Measurements from ENCODE around the gene PRF1. TPM values are rescaled to one million over a fixed set of nuclear protein-coding genes. Genes with fewer than 3 reads are reported as not detected.

PRF1 gene
- total and polyA plus RNA-seq, 2 donors, result 0.90 to 1.3 TPM

GRCh38 chr10:70549351-70549961 lies 53.1 kb downstream of the PRF1 start:
- H3K4me1 ChIP-seq (ENCODE audit: insufficient read depth), result no peaks in the 10 kb centered on the region
- no peak for DNase-seq (ENCODE audit: extremely low spot score)
- no peaks in the 10 kb centered on the region for H3K36me3 ChIP-seq (ENCODE audit: insufficient read depth)
- H3K27ac ChIP-seq (ENCODE audit: low read depth), result no peak overlapping the region
- no peak overlapping the region for H3K4me3 ChIP-seq (ENCODE audit: low read depth, low read length)
- WGBS, result 82% methylated on average over 12 of the region's 12 CpGs

Other genes starting within 250 kb of the PRF1 start
- gene LRRC20, start 220.1 kb downstream of the PRF1 start, total RNA-seq, result 4.1 TPM
- 15.0 TPM for gene LRRC20, start 220.1 kb downstream of the PRF1 start, polyA plus RNA-seq
- 52.1 TPM for gene EIF4EBP2, start 198.6 kb downstream of the PRF1 start, total RNA-seq
- 48.3 TPM for gene EIF4EBP2, start 198.6 kb downstream of the PRF1 start, polyA plus RNA-seq
- not detected for gene NODAL, start 161.1 kb downstream of the PRF1 start, total RNA-seq
- gene NODAL, start 161.1 kb downstream of the PRF1 start, polyA plus RNA-seq, result not detected
- gene PALD1, start 124.0 kb downstream of the PRF1 start, total RNA-seq, result 10.2 TPM
- 5.7 TPM for gene PALD1, start 124.0 kb downstream of the PRF1 start, polyA plus RNA-seq
- 13.7 TPM for gene ADAMTS14, start 69.8 kb upstream of the PRF1 start, total RNA-seq
- 0.46 TPM for gene ADAMTS14, start 69.8 kb upstream of the PRF1 start, polyA plus RNA-seq
- not detected for gene TBATA, start 182.6 kb upstream of the PRF1 start, total RNA-seq
- gene TBATA, start 182.6 kb upstream of the PRF1 start, polyA plus RNA-seq, result not detected
- 61.3 TPM for gene SGPL1, start 213.2 kb upstream of the PRF1 start, total RNA-seq
- gene SGPL1, start 213.2 kb upstream of the PRF1 start, polyA plus RNA-seq, result 14.6 TPM

Data from urinary bladder (tissue), 4 donors.